Measurements from ENCODE around the gene CELSR1.

CELSR1 gene

DNA sequence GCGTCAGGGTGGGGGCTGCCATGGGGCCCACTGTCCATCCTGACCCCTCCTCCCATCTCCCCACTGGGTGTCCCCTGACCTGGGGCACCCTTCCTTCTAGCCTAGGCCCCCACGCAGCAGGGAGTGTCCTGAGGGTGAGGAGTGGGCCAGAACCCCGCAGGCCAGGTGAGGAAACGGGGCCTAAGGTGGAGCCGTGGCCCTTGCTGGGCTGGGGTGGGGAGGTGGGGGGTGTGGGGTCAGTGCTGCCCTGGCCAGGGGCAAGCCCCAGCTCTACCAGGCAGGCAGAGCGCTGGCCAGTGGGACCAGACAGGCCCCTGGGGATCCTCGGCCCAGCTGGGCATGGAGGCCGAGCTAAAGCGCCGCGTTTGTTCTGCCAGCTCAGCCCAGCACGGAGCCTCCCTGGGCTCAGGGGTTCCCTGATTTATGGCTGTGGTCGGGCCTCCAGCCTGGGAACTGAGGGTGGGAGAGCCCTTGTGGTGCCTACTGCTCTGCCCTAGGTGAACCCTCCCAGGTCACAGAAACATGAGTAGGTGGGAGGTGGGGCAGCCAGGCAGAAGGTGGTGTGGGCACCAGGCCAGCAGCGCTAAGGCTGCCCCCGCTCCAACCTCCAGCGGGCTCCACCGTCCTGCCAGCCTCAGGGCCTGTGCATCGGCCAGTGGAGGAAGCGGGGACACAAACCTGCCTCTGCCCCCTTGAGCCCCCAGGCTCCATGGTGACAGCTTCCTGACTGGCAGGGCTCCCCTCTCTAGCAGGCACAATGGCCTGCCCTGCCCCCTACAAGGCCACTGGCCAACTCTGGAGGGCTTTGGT, 179.5 kb downstream of the CELSR1 start:
- in situ Hi-C loops (cut with HindIII; ENCODE audit: low sequenced_read_pairs) = no loop called here

- in situ Hi-C loops (cut with HindIII; ENCODE audit: low sequenced_read_pairs) = no loop called here
Measured at GRCh38 chr22:46356496-46357480, 180.6 kb downstream of the CELSR1 start.

GRCh38 chr22:46355996-46356471, 181.4 kb downstream of the CELSR1 start:
- in situ Hi-C loops (cut with HindIII; ENCODE audit: low sequenced_read_pairs) = no loop called here

DNA sequence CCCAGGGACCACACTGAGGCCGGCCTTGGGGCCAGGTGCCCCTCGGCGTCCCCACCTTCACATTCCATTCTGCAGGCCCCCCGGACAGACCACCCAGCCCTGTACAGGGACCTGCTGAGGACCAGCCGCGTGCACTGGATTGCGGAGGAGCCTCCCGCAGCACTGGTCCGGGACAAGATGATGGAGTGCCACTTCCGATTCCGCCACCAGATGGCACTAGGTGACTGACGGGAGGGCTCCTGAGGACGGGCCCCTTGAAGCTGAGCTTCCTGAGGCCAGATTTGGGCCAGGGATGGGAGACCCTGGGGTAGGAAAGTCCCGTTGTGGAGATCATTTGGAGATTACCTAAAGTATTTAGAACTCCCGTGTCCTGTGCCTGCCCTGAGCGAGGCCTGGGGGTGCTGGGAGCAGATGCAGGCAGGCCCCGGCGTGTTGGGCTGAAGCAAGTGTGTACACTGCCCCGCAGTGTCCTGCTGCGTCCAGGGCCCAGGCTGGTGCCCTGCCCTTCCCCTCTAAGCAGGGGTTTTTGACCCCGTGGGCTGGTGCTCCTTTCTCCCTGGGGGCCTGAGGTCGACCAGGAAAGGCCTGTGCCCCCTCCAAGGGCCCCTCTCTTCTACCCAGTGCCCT, 181.9 kb downstream of the CELSR1 start:
- in situ Hi-C loops (cut with HindIII; ENCODE audit: low sequenced_read_pairs) = no loop called here

DNA sequence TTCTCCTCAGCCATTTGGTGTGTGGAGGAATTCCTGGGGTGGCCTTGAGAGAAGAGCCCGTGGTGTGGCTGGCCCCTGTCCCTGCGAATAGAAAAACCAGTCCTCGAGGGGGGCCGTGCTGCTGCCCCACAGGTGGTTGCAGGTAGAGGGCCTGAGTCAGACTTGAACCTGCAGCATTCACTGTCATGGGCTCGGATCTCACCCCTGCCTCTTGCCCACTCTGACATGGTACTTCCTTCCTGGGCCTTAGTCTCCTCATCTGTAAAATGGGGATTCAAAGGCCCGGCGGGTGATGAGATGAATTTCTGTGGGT, 182.5 kb downstream of the CELSR1 start:
- in situ Hi-C loops (cut with HindIII; ENCODE audit: low sequenced_read_pairs) = no loop called here

- in situ Hi-C loops (cut with HindIII; ENCODE audit: low sequenced_read_pairs) = no loop called here
Measured at GRCh38 chr22:46354176-46354992, 183.0 kb downstream of the CELSR1 start.

GRCh38 chr22:46353483-46354105, 183.8 kb downstream of the CELSR1 start:
- in situ Hi-C loops (cut with HindIII; ENCODE audit: low sequenced_read_pairs) = no loop called here

GRCh38 chr22:46352691-46353386, 184.6 kb downstream of the CELSR1 start:
- in situ Hi-C loops (cut with HindIII; ENCODE audit: low sequenced_read_pairs) = no loop called here

DNA sequence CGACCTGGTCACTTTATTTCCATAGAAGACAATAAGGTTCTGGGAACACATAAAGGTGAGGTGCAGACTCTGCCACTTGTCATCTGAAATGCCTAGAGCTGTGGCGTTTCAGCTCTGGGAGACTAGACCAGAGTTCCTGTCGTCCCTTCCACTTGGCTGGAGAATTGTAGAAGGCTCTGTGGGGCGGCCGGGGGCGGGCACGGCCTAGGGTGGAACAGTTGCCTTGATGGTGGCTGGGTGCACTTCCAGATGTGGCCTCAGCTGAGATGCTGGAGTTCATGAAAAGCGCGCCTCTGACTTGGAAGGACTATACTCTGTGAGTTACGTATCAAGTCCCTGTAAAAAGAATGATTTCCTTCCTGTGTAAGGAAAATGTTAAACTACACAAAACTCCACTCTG, 185.1 kb downstream of the CELSR1 start:
- in situ Hi-C loops (cut with HindIII; ENCODE audit: low sequenced_read_pairs) = no loop called here

DNA sequence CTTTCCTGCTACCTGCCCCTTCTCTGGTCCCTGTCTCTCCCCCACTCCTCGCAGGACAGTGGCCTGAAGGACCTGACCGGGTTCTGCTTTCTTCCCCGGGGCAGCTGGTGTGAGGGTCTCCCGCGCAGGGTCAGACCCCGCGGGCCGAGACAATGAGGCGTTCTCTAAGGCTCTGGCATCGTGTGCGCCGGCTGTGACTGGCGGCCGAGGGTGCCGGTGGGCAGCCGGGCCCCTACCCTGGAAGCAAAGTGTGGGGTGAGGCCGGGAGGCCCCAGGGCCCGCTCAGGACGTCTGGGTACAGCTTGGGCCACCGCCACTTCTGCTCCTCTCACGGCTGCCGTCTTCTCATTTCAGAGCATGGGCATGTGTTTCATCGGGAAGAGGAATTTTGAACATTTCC, 185.7 kb downstream of the CELSR1 start:
- in situ Hi-C loops (cut with HindIII; ENCODE audit: low sequenced_read_pairs) = no loop called here

DNA sequence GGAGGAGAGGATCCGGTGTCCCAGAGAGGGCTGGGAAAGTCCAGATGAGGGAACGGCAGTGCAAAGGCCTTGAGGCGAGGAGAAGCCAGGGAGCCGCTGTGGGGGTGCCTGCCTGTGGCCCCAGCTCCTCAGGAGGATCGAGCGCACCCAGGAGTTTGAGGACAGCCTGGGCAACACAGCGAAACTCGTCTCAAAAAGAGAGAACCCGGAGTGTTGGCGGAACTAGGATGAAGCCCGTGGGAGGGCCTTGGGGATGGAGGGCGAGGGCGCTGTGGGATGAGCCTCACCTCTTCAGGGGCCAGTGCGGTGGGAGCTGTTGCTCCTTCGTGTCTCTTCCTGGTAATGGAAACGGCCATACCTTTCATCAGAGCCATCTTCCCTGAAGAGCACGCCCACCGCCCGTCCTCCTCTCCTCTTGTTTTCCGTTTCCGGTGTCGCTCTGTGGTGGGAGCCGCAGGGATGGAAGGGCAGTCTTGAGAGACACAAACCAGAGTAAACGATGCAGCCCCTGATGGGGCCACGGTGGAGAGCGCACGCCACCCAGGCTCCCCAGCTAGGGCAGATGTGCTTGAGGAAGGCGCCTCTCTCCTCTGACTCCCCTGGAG, 186.2 kb downstream of the CELSR1 start:
- in situ Hi-C loops (cut with HindIII; ENCODE audit: low sequenced_read_pairs) = no loop called here

- in situ Hi-C loops (cut with HindIII; ENCODE audit: low sequenced_read_pairs) = no loop called here
Measured at GRCh38 chr22:46350646-46351045, 186.8 kb downstream of the CELSR1 start.

- in situ Hi-C loops (cut with HindIII; ENCODE audit: low sequenced_read_pairs) = no loop called here
Measured at GRCh38 chr22:46350121-46350520, 187.3 kb downstream of the CELSR1 start.

DNA sequence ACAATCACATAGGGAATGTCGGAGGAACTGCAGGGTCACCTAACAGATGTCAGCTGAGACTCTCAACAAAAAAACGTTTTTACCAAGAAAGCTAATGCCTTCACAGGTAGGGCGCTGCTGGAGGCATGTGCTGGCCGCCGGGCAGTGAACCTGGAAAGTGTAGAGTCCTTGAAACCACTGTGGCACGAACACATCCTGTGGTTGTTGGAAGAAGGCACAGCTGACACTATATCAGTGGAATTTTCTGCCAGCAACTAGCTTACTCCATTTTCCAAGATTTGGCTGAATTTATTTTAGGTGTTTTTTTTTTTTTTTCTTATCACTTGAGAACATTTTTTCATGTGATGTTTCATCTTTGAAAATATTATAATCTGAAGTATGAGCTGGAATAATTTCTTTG, 187.7 kb downstream of the CELSR1 start:
- in situ Hi-C loops (cut with HindIII; ENCODE audit: low sequenced_read_pairs) = loop anchor here (25.0 kb wide), 1 partner anchor 88 kb away; no protein-coding TSS in a partner anchor

- in situ Hi-C loops (cut with HindIII; ENCODE audit: low sequenced_read_pairs) = loop anchor here (25.0 kb wide), 1 partner anchor 88 kb away; no protein-coding TSS in a partner anchor
Measured at GRCh38 chr22:46349238-46349637, 188.2 kb downstream of the CELSR1 start.

DNA sequence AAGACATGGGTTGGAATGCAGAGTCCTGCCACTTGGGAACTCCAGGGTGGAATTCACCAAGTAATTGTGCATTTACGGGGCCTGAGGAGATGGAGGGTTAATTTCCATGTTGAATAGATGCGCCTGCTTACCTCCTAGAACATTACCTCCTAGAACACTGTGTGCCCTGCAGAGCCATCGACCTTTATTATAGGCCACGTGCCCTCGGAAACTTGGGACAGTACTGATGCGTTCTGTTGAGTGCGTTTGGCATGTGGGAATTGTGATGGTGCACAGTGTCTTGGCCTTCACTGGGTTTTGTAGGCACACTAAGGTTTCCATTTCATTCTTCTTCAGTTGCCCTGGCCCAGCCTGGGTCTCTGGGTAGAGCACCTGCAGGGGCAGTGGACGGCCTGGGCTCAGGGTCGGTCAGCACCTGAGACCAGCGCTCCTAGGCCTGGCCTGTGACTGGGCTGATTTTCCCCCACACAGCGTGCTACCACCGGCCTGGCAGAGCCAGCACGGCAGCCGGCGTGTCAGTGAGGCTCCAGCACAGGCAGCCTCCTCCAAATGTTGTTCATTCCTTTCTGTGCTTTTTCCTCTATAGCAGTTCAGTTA, 189.2 kb downstream of the CELSR1 start:
- in situ Hi-C loops (cut with HindIII; ENCODE audit: low sequenced_read_pairs) = loop anchor here (25.0 kb wide), 1 partner anchor 89 kb away; no protein-coding TSS in a partner anchor

DNA sequence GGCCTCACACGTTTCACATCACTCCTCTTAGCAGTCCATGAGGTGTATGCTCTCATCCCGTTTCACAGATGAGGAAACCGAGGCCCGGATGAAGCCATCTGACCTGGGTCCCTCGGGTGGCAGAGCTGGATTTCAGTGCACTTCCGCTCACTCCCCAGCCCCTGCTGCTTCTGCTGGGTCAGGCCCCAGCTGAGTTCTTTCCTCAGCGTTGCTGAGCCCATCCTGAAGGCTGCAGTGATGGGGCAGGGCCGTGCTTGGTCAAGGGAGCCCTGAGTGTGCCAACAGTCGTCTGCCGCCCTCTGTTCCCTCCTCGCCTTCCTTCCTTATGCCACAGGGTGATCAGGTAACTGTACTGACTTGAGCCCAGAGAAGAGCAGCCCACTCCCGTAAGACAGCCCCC, 189.8 kb downstream of the CELSR1 start:
- in situ Hi-C loops (cut with HindIII; ENCODE audit: low sequenced_read_pairs) = loop anchor here (25.0 kb wide), 1 partner anchor 90 kb away; no protein-coding TSS in a partner anchor

DNA sequence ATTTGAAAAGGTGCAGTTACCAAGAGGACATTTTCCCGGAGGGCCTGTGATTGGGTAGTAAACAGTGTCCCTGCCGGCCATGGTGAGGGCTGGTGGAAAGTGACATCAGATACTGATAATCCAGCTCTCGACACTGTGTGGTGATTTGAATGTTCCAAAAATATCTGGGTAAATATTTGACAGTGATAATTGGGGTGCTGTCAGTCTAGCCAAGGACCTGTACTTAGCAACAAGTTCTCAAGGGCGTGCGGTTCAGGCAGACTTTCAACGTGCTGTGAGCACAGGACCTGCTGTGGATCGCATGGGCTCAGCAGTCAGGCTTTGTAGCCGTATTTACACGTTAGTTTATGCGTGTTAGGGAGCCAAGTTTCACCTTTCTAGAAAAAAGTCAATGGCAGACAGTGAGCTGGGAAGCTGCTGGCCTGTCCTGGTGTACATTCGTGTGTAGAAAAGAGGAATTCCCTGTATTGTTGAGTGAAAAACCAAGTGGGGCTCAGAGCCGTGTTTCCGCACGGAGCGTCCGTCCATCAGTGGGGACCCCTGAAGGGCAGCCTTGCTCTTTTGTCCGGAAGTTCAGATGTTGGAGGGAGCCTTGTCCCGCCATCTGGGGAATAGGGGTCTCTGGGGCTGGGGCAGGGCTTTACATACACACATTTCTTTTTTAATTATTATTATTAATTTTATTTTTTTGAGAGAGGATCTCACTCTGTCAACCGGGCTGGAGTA, 190.6 kb downstream of the CELSR1 start:
- in situ Hi-C loops (cut with HindIII; ENCODE audit: low sequenced_read_pairs) = loop anchor here (25.0 kb wide), 1 partner anchor 90 kb away; no protein-coding TSS in a partner anchor

Data from DLD1 (cell line).